Hepatocyte (in vitro differentiated cells): Measurements from ENCODE around the gene MEP1A.
"Not testable (repeated sequence)": the region's sequence is repeated elsewhere in the genome, so short reads cannot be mapped to it uniquely, and the experiment has no call there.

Experiments
- EZH2 ChIP-seq: fragments of 200-600 bp; sonication (generic); IDR thresholded peaks from 2 replicates; pipeline ENCODE4 v1.6.1; 2016; ENCODE audit warnings: antibody characterized with exemption, mild to moderate bottlenecking, borderline replicate concordance
- EZH2phosphoT487 ChIP-seq: fragments of 200-600 bp; sonication (generic); IDR thresholded peaks from one replicate; pipeline ENCODE4 v1.6.1; 2018; ENCODE audit warnings: antibody characterized with exemption, mild to moderate bottlenecking, low read depth, moderate library complexity; ENCODE audit not compliant: unreplicated experiment, severe bottlenecking
- TF ChIP-seq, protein P1 (sequence below): fragments of 200-600 bp; sonication (generic); IDR thresholded peaks from 2 replicates; pipeline ENCODE4 v1.5.1; 2016; ENCODE audit warnings: antibody characterized with exemption, mild to moderate bottlenecking; ENCODE audit not compliant: poor library complexity

DNA sequence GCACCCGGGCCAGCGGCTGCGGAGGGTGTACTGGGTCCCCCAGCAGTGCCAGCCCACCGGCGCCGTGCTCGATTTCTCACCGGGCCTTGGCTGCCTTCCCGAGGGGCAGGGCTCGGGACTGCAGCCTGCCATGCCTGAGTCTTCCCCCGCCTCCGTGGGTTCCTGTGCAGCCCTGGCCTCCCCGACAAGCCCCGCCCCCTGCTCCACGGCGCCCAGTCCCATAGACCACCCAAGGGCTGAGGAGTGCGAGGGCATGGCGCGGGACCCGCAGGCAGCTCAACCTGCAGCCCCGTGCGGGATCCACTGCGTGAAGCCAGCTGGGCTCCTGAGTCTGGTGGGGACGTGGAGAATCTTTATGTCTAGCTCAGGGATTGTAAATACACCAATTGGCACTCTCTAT lies 18.5 kb upstream of the MEP1A start:
- TF ChIP-seq, protein P1, sequence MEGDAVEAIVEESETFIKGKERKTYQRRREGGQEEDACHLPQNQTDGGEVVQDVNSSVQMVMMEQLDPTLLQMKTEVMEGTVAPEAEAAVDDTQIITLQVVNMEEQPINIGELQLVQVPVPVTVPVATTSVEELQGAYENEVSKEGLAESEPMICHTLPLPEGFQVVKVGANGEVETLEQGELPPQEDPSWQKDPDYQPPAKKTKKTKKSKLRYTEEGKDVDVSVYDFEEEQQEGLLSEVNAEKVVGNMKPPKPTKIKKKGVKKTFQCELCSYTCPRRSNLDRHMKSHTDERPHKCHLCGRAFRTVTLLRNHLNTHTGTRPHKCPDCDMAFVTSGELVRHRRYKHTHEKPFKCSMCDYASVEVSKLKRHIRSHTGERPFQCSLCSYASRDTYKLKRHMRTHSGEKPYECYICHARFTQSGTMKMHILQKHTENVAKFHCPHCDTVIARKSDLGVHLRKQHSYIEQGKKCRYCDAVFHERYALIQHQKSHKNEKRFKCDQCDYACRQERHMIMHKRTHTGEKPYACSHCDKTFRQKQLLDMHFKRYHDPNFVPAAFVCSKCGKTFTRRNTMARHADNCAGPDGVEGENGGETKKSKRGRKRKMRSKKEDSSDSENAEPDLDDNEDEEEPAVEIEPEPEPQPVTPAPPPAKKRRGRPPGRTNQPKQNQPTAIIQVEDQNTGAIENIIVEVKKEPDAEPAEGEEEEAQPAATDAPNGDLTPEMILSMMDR = not testable (repeated sequence)
- TF ChIP-seq EZH2phosphoT487, EZH2: not testable (repeated sequence)
